Mesenchymal stem cell (in vitro differentiated cells and primary cell): ENCODE results near the gene PTTG1.
A peak's percentile ranks its signal among the peaks of the same experiment; 100 is the strongest.

ENCODE experiments used
- DNase-seq: peaks from one replicate; pipeline ENCODE4 v3.0.0-alpha.2; 2013
- H2AFZ ChIP-seq: one replicate; pipeline ENCODE4 v1.6.1; 2013; ENCODE audit warnings: low read depth, mild to moderate bottlenecking, control low read depth, inconsistent platforms, low read length, moderate library complexity
- H2AK5ac ChIP-seq: 2 replicates; pipeline ENCODE4 v1.6.1; 2013; ENCODE audit warnings: low read length, moderate library complexity, mild to moderate bottlenecking, inconsistent platforms; ENCODE audit not compliant: severe bottlenecking
- H2BK120ac ChIP-seq: one replicate; pipeline ENCODE4 v1.6.1; 2013; ENCODE audit warnings: low read depth, mild to moderate bottlenecking, inconsistent platforms, low read length, moderate library complexity
- H2BK12ac ChIP-seq, 2 experiments: one replicate each; pipeline ENCODE4 v1.6.1; 2013; ENCODE audit warnings: inconsistent platforms in 2 of 2, low read length in 2 of 2, mild to moderate bottlenecking in 2 of 2, moderate library complexity in 2 of 2, control low read depth in 1 of 2
- H2BK15ac ChIP-seq: one replicate; pipeline ENCODE4 v1.6.1; 2013; ENCODE audit warnings: mild to moderate bottlenecking, low read depth, inconsistent platforms; ENCODE audit not compliant: poor library complexity, severe bottlenecking
- H2BK5ac ChIP-seq: 2 replicates; pipeline ENCODE4 v1.6.1; 2013; ENCODE audit warnings: low read depth, mild to moderate bottlenecking, low read length, control low read depth, inconsistent platforms; ENCODE audit not compliant: poor library complexity, severe bottlenecking
- H3K14ac ChIP-seq, 2 experiments: one replicate each; pipeline ENCODE4 v1.6.1; 2013; ENCODE audit warnings: inconsistent platforms in 2 of 2, low read length in 2 of 2, control low read depth in 1 of 2, mild to moderate bottlenecking in 1 of 2, moderate library complexity in 1 of 2
- H3K18ac ChIP-seq, 2 experiments: one replicate each; pipeline ENCODE4 v1.6.1; 2013; ENCODE audit warnings: inconsistent platforms in 2 of 2, low read length in 2 of 2, control low read depth in 1 of 2, low read depth in 1 of 2, mild to moderate bottlenecking in 1 of 2
- H3K23ac ChIP-seq, 2 experiments: one replicate each; pipeline ENCODE4 v1.6.1; 2013; ENCODE audit warnings: inconsistent platforms in 2 of 2, low read length in 2 of 2, mild to moderate bottlenecking in 2 of 2, moderate library complexity in 2 of 2, control low read depth in 1 of 2
- H3K27ac ChIP-seq: 2 replicates; pipeline ENCODE4 v1.5.1; 2013; ENCODE audit warnings: mild to moderate bottlenecking, moderate library complexity, low read length, control low read depth, inconsistent platforms; ENCODE audit not compliant: poor library complexity, severe bottlenecking
- H3K27me3 ChIP-seq, 2 experiments: 2 replicates each; pipeline versions ENCODE4 v1.6.1 to v1.7.0; 2013; ENCODE audit warnings: low read length in 2 of 2, mild to moderate bottlenecking in 2 of 2, moderate library complexity in 2 of 2, control low read depth in 1 of 2, inconsistent platforms in 1 of 2; ENCODE audit not compliant: control insufficient read depth in 1 of 2, insufficient read depth in 1 of 2
- H3K36me3 ChIP-seq, 2 experiments: 2 replicates each; pipeline versions ENCODE4 v1.6.1 to v1.7.0; 2013; ENCODE audit warnings: low read length in 2 of 2, control low read depth in 1 of 2, inconsistent platforms in 1 of 2, low read depth in 1 of 2, mild to moderate bottlenecking in 1 of 2; ENCODE audit not compliant: insufficient read depth in 2 of 2, control insufficient read depth in 1 of 2
- H3K4ac ChIP-seq, 2 experiments: one replicate each; pipeline ENCODE4 v1.6.1; 2013; ENCODE audit warnings: inconsistent platforms in 2 of 2, low read length in 2 of 2, mild to moderate bottlenecking in 2 of 2, moderate library complexity in 2 of 2, control low read depth in 1 of 2, low read depth in 1 of 2
- H3K4me1 ChIP-seq: 2 replicates; pipeline ENCODE4 v1.6.1; 2013; ENCODE audit warnings: low read depth, low read length, control low read depth; ENCODE audit not compliant: control insufficient read depth, insufficient read depth
- H3K4me2 ChIP-seq: 2 replicates; pipeline ENCODE4 v1.6.1; 2013; ENCODE audit warnings: low read length, mild to moderate bottlenecking, inconsistent platforms; ENCODE audit not compliant: poor library complexity, severe bottlenecking
- H3K4me3 ChIP-seq, 2 experiments: 2 replicates each; pipeline versions ENCODE4 v1.5.1 to v1.7.0; 2013; ENCODE audit warnings: low read length in 2 of 2, mild to moderate bottlenecking in 2 of 2, control low read depth in 1 of 2, low read depth in 1 of 2; ENCODE audit not compliant: insufficient read depth in 1 of 2
- H3K79me1 ChIP-seq: replicated peaks from 2 replicates; pipeline ENCODE4 v1.6.1; 2013; ENCODE audit warnings: mild to moderate bottlenecking, control low read depth, low read length, inconsistent platforms; ENCODE audit not compliant: poor library complexity, severe bottlenecking
- H3K9ac ChIP-seq: 2 replicates; pipeline ENCODE4 v1.7.0; 2013; ENCODE audit warnings: mild to moderate bottlenecking, low read length, moderate library complexity
- H3K9me3 ChIP-seq: 2 replicates; pipeline ENCODE4 v1.7.0; 2013; ENCODE audit warnings: mild to moderate bottlenecking, low read length; ENCODE audit not compliant: control insufficient read depth
- H4K8ac ChIP-seq: one replicate; pipeline ENCODE4 v1.6.1; 2013; ENCODE audit warnings: inconsistent platforms, mild to moderate bottlenecking, low read length, moderate library complexity
- H4K91ac ChIP-seq: one replicate; pipeline ENCODE4 v1.6.1; 2013; ENCODE audit warnings: mild to moderate bottlenecking, low read length, inconsistent platforms
- WGBS: methylation state at CpG from one replicate; pipeline ENCODE4 v1.1.7; 2013; ENCODE audit warnings: mixed read lengths; 5-methylcytosine and 5-hydroxymethylcytosine counted together

The PTTG1 gene

DNA sequence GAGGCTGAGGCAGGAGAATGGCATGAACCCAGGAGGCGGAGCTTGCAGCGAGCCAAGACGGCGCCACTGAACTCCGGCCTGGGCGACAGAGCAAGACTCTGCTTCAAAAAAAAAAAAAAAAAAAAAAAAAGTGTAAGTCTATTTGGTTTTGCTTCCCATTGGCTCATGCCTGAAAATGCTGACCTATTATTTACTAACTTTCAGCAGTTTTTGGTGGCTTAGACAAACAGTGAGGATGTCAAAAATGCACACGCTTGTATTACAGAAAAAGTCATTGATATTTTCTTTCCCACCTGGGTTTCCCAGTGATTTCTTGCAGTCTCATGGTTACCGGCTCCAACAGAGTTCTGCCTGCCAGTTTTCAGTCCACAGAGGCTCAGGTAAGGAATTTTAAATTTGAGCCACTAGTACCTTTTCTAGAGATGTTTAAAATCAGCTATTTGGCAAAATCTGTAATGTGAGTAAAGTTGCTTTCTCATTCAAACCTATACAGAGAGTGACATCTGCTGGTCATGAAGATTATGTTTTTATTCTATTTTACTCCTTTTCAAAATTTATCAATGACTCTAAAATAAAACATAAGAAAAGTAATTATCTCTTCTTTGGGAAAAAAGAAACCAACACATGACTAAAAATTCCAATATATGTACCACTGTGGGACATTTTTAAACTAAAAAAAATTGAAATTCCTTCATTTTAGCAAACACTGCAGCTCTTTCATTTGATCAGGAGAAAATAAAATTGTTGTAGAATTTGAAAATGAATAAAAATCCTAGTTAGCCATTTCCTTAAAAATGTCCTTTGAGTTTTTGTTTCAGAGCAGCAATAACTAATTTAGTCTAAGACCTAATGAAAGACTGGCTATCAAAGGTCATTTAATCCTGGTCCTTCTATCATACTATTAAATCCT, 30.6 kb upstream of the PTTG1 start:
- Histone ChIP-seq H4K8ac (no peak overlapping the region), H3K4me3 (no peak overlapping the region), H3K4me1 (no peaks in the 10 kb centered on the region), H2BK15ac (no peak overlapping the region), H2BK5ac (no peak overlapping the region), H4K91ac (no peak overlapping the region), H3K14ac (no peak overlapping the region), H3K27ac (no peak overlapping the region), H2BK12ac (no peak overlapping the region), H3K9ac (no peak overlapping the region), H3K4ac (no peak overlapping the region), H3K9me3 (peaks cover 16% of the 10 kb centered on the region), H2AFZ (no peak overlapping the region), H2BK120ac (no peak overlapping the region), H3K27me3 (no peaks in the 10 kb centered on the region), H2AK5ac (no peak overlapping the region), H3K4me2 (no peak overlapping the region), H3K23ac (no peak overlapping the region), H3K36me3 (peaks cover 0 to 4% of the 10 kb centered on the region in 2 experiments), H3K18ac (no peak overlapping the region), H3K79me1 (peaks cover 5% of the 10 kb centered on the region)
- peak; percentile 51 for DNase-seq
- 86% methylated on average over 2 of the region's 8 CpGs for WGBS

DNA sequence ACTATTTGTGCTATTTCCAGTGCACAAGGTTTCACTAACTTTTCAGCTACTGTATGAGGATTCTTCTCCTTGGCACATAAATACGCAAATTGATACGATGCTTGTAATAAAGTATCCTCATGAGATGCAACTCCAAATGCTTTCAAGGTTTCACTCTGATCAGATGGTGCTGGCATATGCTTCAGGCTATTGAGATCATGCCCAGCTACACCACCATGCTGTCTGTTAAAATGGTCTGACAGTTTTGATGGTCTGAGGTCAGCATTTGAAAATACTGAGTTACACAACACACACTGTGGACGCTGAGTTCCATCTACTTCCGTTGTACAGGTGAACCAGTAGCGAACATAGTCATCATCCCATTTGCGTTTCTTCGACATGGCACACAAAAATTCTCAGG, 26.5 kb upstream of the PTTG1 start:
- no peak overlapping the region for H3K4ac ChIP-seq
- H3K27me3 ChIP-seq: no peaks in the 10 kb centered on the region
- H3K9me3 ChIP-seq: no peaks in the 10 kb centered on the region
- H3K79me1 ChIP-seq: peaks cover 11% of the 10 kb centered on the region
- no peak for DNase-seq
- no peak overlapping the region for H4K91ac ChIP-seq
- no peak overlapping the region for H3K18ac ChIP-seq
- H2BK5ac ChIP-seq: no peak overlapping the region
- WGBS: 95% methylated on average over 7 of the region's 7 CpGs
- no peak overlapping the region for H2BK120ac ChIP-seq
- no peak overlapping the region for H4K8ac ChIP-seq
- no peak overlapping the region for H3K23ac ChIP-seq
- no peak overlapping the region for H2BK12ac ChIP-seq
- no peak overlapping the region for H3K4me2 ChIP-seq
- peaks cover 0 to 4% of the 10 kb centered on the region in 2 experiments for H3K36me3 ChIP-seq
- no peak overlapping the region for H3K14ac ChIP-seq
- no peak overlapping the region for H2AFZ ChIP-seq
- no peak overlapping the region for H3K4me3 ChIP-seq
- no peak overlapping the region for H2AK5ac ChIP-seq
- H3K27ac ChIP-seq: no peak overlapping the region
- no peak overlapping the region for H2BK15ac ChIP-seq
- no peak overlapping the region for H3K9ac ChIP-seq
- peaks cover 1% of the 10 kb centered on the region for H3K4me1 ChIP-seq

DNA sequence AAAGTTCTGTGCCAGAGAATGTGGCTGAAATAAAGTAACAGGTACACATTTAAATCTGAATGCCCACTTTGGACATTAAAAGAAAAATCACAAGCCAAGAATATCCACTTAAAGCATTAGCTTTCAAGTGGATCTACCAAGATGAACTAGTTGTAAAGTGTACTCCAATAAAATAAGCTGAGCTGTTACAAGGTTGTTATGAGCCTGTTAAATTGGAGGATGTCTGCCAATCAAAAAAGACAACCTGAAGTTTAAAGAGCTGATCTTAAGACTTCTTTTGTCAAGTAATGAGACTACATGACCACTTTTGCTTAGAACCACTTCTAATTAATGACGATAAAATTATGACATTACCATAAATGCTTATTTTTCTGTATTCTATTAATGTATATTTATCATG, 24.2 kb upstream of the PTTG1 start:
- no peak overlapping the region for H2AFZ ChIP-seq
- no peak overlapping the region for H4K91ac ChIP-seq
- peaks cover 11% of the 10 kb centered on the region for H3K79me1 ChIP-seq
- H4K8ac ChIP-seq: no peak overlapping the region
- H2BK15ac ChIP-seq: no peak overlapping the region
- H3K4ac ChIP-seq: no peak overlapping the region
- H3K4me2 ChIP-seq: no peak overlapping the region
- H3K27me3 ChIP-seq: no peaks in the 10 kb centered on the region
- H3K23ac ChIP-seq: no peak overlapping the region
- no CpG with 5 or more reads among the region's 1 CpG for WGBS
- no peak overlapping the region for H3K14ac ChIP-seq
- no peak overlapping the region for H3K27ac ChIP-seq
- H3K9ac ChIP-seq: no peak overlapping the region
- H2BK5ac ChIP-seq: no peak overlapping the region
- DNase-seq: no peak
- H3K36me3 ChIP-seq: peaks cover 0 to 20% of the 10 kb centered on the region in 2 experiments
- H2AK5ac ChIP-seq: no peak overlapping the region
- H2BK12ac ChIP-seq: no peak overlapping the region
- no peak overlapping the region for H3K4me3 ChIP-seq
- H2BK120ac ChIP-seq: no peak overlapping the region
- no peaks in the 10 kb centered on the region for H3K9me3 ChIP-seq
- peaks cover 1% of the 10 kb centered on the region for H3K4me1 ChIP-seq
- no peak overlapping the region for H3K18ac ChIP-seq

DNA sequence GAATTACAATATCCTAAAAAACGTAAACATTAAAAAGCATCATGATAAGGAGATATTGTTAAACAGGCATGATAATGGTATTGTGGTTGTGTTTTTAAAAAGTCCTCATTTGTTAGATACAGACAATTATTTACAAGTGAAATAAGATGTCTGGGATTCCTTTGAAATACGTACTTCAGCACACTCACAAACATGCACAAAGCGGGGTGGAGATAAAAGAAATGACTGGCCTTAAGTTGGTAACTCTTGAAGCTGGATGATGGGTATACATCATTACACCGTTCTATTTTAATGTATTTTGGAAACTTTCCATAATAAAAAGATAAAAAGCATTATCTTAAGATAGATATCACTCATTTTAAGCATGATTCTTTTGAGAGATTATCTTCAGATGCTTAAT, 22.8 kb upstream of the PTTG1 start:
- no peak overlapping the region for H2AFZ ChIP-seq
- no peaks in the 10 kb centered on the region for H3K27me3 ChIP-seq
- no peaks in the 10 kb centered on the region for H3K9me3 ChIP-seq
- peak overlapping the region in 1 of 2 experiments; percentile 97 for H3K4me3 ChIP-seq
- no CpG with 5 or more reads among the region's 4 CpGs for WGBS
- no peak overlapping the region for H2BK15ac ChIP-seq
- H3K27ac ChIP-seq: no peak overlapping the region
- no peak overlapping the region for H4K91ac ChIP-seq
- no peak overlapping the region for H2BK5ac ChIP-seq
- no peak overlapping the region for H3K14ac ChIP-seq
- peak; percentile 37 for DNase-seq
- peak overlapping the region; percentile 97 for H3K9ac ChIP-seq
- no peak overlapping the region for H2BK12ac ChIP-seq
- peaks cover 11% of the 10 kb centered on the region for H3K79me1 ChIP-seq
- no peak overlapping the region for H3K4ac ChIP-seq
- H3K4me1 ChIP-seq: peaks cover 1% of the 10 kb centered on the region
- H3K23ac ChIP-seq: no peak overlapping the region
- H2BK120ac ChIP-seq: no peak overlapping the region
- no peak overlapping the region for H3K18ac ChIP-seq
- H3K4me2 ChIP-seq: no peak overlapping the region
- H3K36me3 ChIP-seq: peaks cover 3 to 31% of the 10 kb centered on the region in 2 experiments
- no peak overlapping the region for H4K8ac ChIP-seq
- H2AK5ac ChIP-seq: no peak overlapping the region
